CD14-positive monocyte (primary cell): ENCODE data around the gene CALML3. TPM values are rescaled to one million over a fixed set of nuclear protein-coding genes. Genes with fewer than 3 reads are reported as not detected.
A peak's percentile ranks its signal among the peaks of the same experiment; 100 is the strongest.

Experiments used
- DNase-seq, 3 donors: peaks; one replicate each; pipeline ENCODE4 v3.0.0-alpha.2; 2011 to 2022
- H2AFZ ChIP-seq: 2 replicates; pipeline ENCODE4 v1.6.0; 2012; ENCODE audit warnings: mild to moderate bottlenecking, low read depth, low read length, inconsistent platforms; ENCODE audit not compliant: insufficient read depth, poor library complexity, severe bottlenecking
- H3K27ac ChIP-seq, 2 donors: 1 replicate in 1 of 2; 2 replicates in 1 of 2; pipeline ENCODE4 v1.5.1; 2012 to 2013; ENCODE audit warnings: low read length in 2 of 2, control low read depth in 1 of 2, inconsistent platforms in 1 of 2, low read depth in 1 of 2, mild to moderate bottlenecking in 1 of 2
- H3K27me3 ChIP-seq, 2 donors: one replicate each; pipeline versions ENCODE4 v1.6.0 to v1.6.1; 2011 to 2013; ENCODE audit warnings: low read length in 2 of 2; ENCODE audit not compliant: control insufficient read depth in 2 of 2, insufficient read depth in 2 of 2
- H3K36me3 ChIP-seq, 2 donors: replicated peaks in 1 of 2; 1 replicate in 1 of 2; 2 replicates in 1 of 2; pipeline versions ENCODE4 v1.5.1 to v1.6.1; 2012 to 2013; ENCODE audit warnings: low read length in 2 of 2, control low read depth in 1 of 2, inconsistent platforms in 1 of 2, mild to moderate bottlenecking in 1 of 2; ENCODE audit not compliant: insufficient read depth in 2 of 2, control insufficient read depth in 1 of 2
- H3K4me1 ChIP-seq, 2 donors: 1 replicate in 1 of 2; 2 replicates in 1 of 2; pipeline versions ENCODE4 v1.5.1 to v1.6.1; 2012 to 2013; ENCODE audit warnings: low read length in 2 of 2, control low read depth in 1 of 2, inconsistent platforms in 1 of 2, mild to moderate bottlenecking in 1 of 2, moderate library complexity in 1 of 2; ENCODE audit not compliant: insufficient read depth in 2 of 2, control insufficient read depth in 1 of 2
- H3K4me2 ChIP-seq: replicated peaks from 2 replicates; pipeline ENCODE3; 2012; ENCODE audit warnings: low read length, moderate library complexity, mild to moderate bottlenecking; ENCODE audit not compliant: poor library complexity, severe bottlenecking; ENCODE audit errors: extremely low read depth
- H3K4me3 ChIP-seq, 3 experiments: fragments of 200-600 bp in 1 of 3; sonication (generic) in 1 of 3; replicated peaks in 1 of 3; 1 replicate in 2 of 3; 2 replicates in 1 of 3; pipeline ENCODE4 v1.5.1; 2011 to 2013; ENCODE audit warnings: low read length in 3 of 3, mild to moderate bottlenecking in 3 of 3, control low read depth in 2 of 3, low read depth in 2 of 3, inconsistent platforms in 1 of 3, moderate library complexity in 1 of 3
- H3K79me2 ChIP-seq: 2 replicates; pipeline ENCODE4 v1.6.0; 2012; ENCODE audit warnings: mild to moderate bottlenecking, control low read depth, inconsistent platforms, low read length, moderate library complexity; ENCODE audit not compliant: insufficient read depth
- H3K9ac ChIP-seq: 2 replicates; pipeline ENCODE4 v1.6.0; 2017; ENCODE audit warnings: low read length, mild to moderate bottlenecking; ENCODE audit not compliant: insufficient read depth, poor library complexity, severe bottlenecking
- H3K9me3 ChIP-seq, 2 donors: replicated peaks in 1 of 2; 1 replicate in 1 of 2; 2 replicates in 1 of 2; pipeline versions ENCODE4 v1.5.1 to v1.6.1; 2012 to 2013; ENCODE audit warnings: low read length in 2 of 2, control low read depth in 1 of 2; ENCODE audit not compliant: control insufficient read depth in 1 of 2, insufficient read depth in 1 of 2
- H4K20me1 ChIP-seq: 2 replicates; pipeline ENCODE4 v1.6.0; 2012; ENCODE audit warnings: mild to moderate bottlenecking, low read length, control low read depth, moderate library complexity; ENCODE audit not compliant: insufficient read depth
- H3K27ac Mint-ChIP-seq, 7 donors: one replicate each; pipeline ENCODE4 v1.8.0; 2020; ENCODE audit warnings: mild to moderate bottlenecking in 7 of 7, mixed read lengths in 7 of 7, moderate library complexity in 6 of 7, inconsistent platforms in 2 of 7
- H3K27me3 Mint-ChIP-seq, 3 donors: one replicate each; pipeline ENCODE4 v1.8.0; 2021 to 2022; ENCODE audit warnings: low read depth in 3 of 3, mild to moderate bottlenecking in 3 of 3, mixed read lengths in 3 of 3, moderate library complexity in 3 of 3, inconsistent platforms in 1 of 3
- H3K36me3 Mint-ChIP-seq, 2 donors: one replicate each; pipeline ENCODE4 v1.8.0; 2020; ENCODE audit warnings: mixed read lengths in 2 of 2, inconsistent platforms in 1 of 2, mild to moderate bottlenecking in 1 of 2
- H3K4me1 Mint-ChIP-seq: one replicate; pipeline ENCODE4 v1.8.0; 2020; ENCODE audit warnings: mild to moderate bottlenecking, mixed read lengths
- H3K4me3 Mint-ChIP-seq, 2 donors: one replicate each; pipeline ENCODE4 v1.8.0; 2020; ENCODE audit warnings: mild to moderate bottlenecking in 2 of 2, mixed read lengths in 2 of 2, moderate library complexity in 1 of 2
- H3K9me3 Mint-ChIP-seq, 7 donors: one replicate each; pipeline ENCODE4 v1.8.0; 2020 to 2022; ENCODE audit warnings: mixed read lengths in 7 of 7, mild to moderate bottlenecking in 6 of 7, moderate library complexity in 6 of 7, inconsistent platforms in 2 of 7
- CTCF ChIP-seq: fragments of 200-600 bp; IDR thresholded peaks from one replicate; pipeline ENCODE4 v1.8.0; 2022; ENCODE audit warnings: antibody characterized with exemption, mild to moderate bottlenecking
- WGBS: methylation state at CpG from one replicate; pipeline ENCODE4 v1.1.5; 2013; ENCODE audit warnings: missing lambda C conversion rate; ENCODE audit not compliant: insufficient coverage; 5-methylcytosine and 5-hydroxymethylcytosine counted together
- intact Hi-C, 2 donors: fragments of 100-400 bp; cut with micrococcal nuclease; formaldehyde crosslinking; loops; one replicate each; pipeline versions ENCODE4 v1.15.0 to v1.15.1; 2023
- polyA plus RNA-seq, 3 donors: library from polyadenylated mRNA; depleted of rRNA in 1 of 3; unstranded in 2 of 3; stranded (reverse) in 1 of 3; fragments of 300-500 nt in 2 of 3; fragments of >200 nt in 1 of 3; fragmentation: Illumina TruSeq in 2 of 3; gene quantifications; 1 replicate in 2 of 3; 2 replicates in 1 of 3; pipeline ENCODE4 v1.2.3, GENCODE V29; 2012 to 2021

Gene CALML3
- polyA plus RNA-seq, 3 donors: not detected

GRCh38 chr10:5575482-5576153 is 50.9 kb downstream of the CALML3 start:
- Mint-ChIP-seq H3K27me3 (peaks cover 1 to 7% (median 2%) of the 10 kb centered on the region in 3 donors), H3K27ac (no peak overlapping the region), H3K9me3 (peaks cover 0 to 5% (median 0%) of the 10 kb centered on the region in 7 donors), H3K4me3 (no peak overlapping the region), H3K36me3 (no peaks in the 10 kb centered on the region), H3K4me1 (no peaks in the 10 kb centered on the region)
- WGBS: 80% methylated on average over 19 of the region's 23 CpGs
- intact Hi-C loops: no loop called here
- Histone ChIP-seq H2AFZ (no peak overlapping the region), H3K9ac (no peak overlapping the region), H3K4me2 (no peak overlapping the region), H3K4me3 (no peak overlapping the region), H3K4me1 (no peaks in the 10 kb centered on the region), H3K27ac (no peak overlapping the region), H3K27me3 (no peaks in the 10 kb centered on the region), H3K9me3 (no peaks in the 10 kb centered on the region), H3K36me3 (no peaks in the 10 kb centered on the region), H4K20me1 (no peaks in the 10 kb centered on the region), H3K79me2 (no peaks in the 10 kb centered on the region)
- TF ChIP-seq CTCF: no peak
- DNase-seq: no peak

- Histone ChIP-seq H3K27me3 (no peaks in the 10 kb centered on the region), H2AFZ (no peak overlapping the region), H3K9ac (no peak overlapping the region), H3K4me2 (no peak overlapping the region), H3K4me1 (no peaks in the 10 kb centered on the region), H3K36me3 (no peaks in the 10 kb centered on the region), H3K79me2 (no peaks in the 10 kb centered on the region), H4K20me1 (no peaks in the 10 kb centered on the region), H3K27ac (no peak overlapping the region), H3K9me3 (no peaks in the 10 kb centered on the region), H3K4me3 (no peak overlapping the region)
- Mint-ChIP-seq H3K9me3 (peaks cover 0 to 5% (median 0%) of the 10 kb centered on the region in 7 donors), H3K27ac (peak overlapping the region in 1 of 7 donors; percentile 2), H3K4me3 (no peak overlapping the region), H3K36me3 (no peaks in the 10 kb centered on the region), H3K4me1 (no peaks in the 10 kb centered on the region), H3K27me3 (peaks cover 1 to 7% (median 2%) of the 10 kb centered on the region in 3 donors)
- DNase-seq: no peak
- intact Hi-C loops: no loop called here
- 100% methylated on average over 3 of the region's 4 CpGs for WGBS
- no peak for TF ChIP-seq CTCF
These were observed 51.5 kb downstream of the CALML3 start for GRCh38 chr10:5576154-5576748.

Other genes starting within 250 kb of the CALML3 start
- gene UCN3, start 160.0 kb upstream of the CALML3 start, polyA plus RNA-seq: not detected
- not detected for gene TUBAL3, start 120.1 kb upstream of the CALML3 start, polyA plus RNA-seq
- 1 to 10 TPM; 1.2 to 1.7 (median 1.4) TPM for gene NET1, start 112.4 kb upstream of the CALML3 start, polyA plus RNA-seq
- not detected for gene CALML5, start 25.4 kb upstream of the CALML3 start, polyA plus RNA-seq
- gene ASB13, start 141.6 kb downstream of the CALML3 start, polyA plus RNA-seq: 10 to 100 TPM; 13.3 to 44.1 (median 37.8) TPM
- 10 to 100 TPM in 1 of 3 donors, 1 to 10 TPM in 2; 3.2 to 12.3 (median 9.5) TPM for gene TASOR2, start 159.9 kb downstream of the CALML3 start, polyA plus RNA-seq